MM.1S (cell line): ENCODE results near the gene SF3A2.

ENCODE experiments used
- CTCF ChIP-seq: fragments of 300-600 bp; sonication (generic); IDR thresholded peaks from 2 replicates; pipeline ENCODE4 v1.5.1; 2016; ENCODE audit warnings: antibody characterized with exemption, low read length, mixed read lengths
- EZH2 ChIP-seq: fragments of 300-600 bp; sonication (generic); optimal IDR thresholded peaks from 2 replicates; pipeline ENCODE3; 2017; ENCODE audit warnings: low read depth, mild to moderate bottlenecking, antibody characterized with exemption, low read length, mixed read lengths
- EZH2phosphoT487 ChIP-seq: fragments of 300-600 bp; sonication (generic); IDR thresholded peaks from 2 replicates; pipeline ENCODE4 v1.6.1; 2018; ENCODE audit warnings: antibody characterized with exemption, low read length

GRCh38 chr19:2242092-2242537, 5.5 kb downstream of the SF3A2 start:
- TF ChIP-seq CTCF: no peak
- TF ChIP-seq EZH2phosphoT487: no peak
- no peak for TF ChIP-seq EZH2
